Activated gamma-delta T cell treated with anti-CD3 and anti-CD28 coated beads, Interleukin-2, amount 50 U/mL, for 16 hours (primary cell): ENCODE data around the gene SACS.
"Not testable (repeated sequence)": the region's sequence is repeated elsewhere in the genome, so short reads cannot be mapped to it uniquely, and the experiment has no call there.

Source experiments
- DNase-seq: peaks from one replicate; pipeline ENCODE4 v3.0.0-alpha.2; 2020; ENCODE audit warnings: low read depth

The SACS gene

GRCh38 chr13:23359882-23360281 lies 73.6 kb downstream of the SACS start:
- no peak for DNase-seq

- DNase-seq: no peak
Observed at GRCh38 chr13:23357349-23357748, 76.2 kb downstream of the SACS start.

DNA sequence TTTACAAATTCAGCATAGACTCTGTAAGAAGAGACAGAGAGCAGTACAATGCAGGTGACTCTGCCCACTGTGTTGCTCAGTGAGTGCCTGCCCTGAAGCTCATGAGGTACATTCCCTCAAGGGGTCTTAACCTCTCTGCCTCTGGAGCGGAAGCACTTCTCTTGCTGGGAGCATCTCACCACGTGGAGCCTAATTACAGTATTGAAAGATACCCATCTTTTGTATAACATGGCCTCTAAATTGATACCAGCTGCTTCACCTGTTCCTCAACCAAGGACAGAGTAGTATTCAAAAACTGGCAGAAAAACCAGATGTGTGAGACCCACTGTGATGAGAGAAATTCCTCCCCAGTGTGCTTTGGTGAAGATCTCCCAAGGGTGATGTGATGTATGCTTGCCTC lies 77.1 kb downstream of the SACS start:
- no peak for DNase-seq

DNA sequence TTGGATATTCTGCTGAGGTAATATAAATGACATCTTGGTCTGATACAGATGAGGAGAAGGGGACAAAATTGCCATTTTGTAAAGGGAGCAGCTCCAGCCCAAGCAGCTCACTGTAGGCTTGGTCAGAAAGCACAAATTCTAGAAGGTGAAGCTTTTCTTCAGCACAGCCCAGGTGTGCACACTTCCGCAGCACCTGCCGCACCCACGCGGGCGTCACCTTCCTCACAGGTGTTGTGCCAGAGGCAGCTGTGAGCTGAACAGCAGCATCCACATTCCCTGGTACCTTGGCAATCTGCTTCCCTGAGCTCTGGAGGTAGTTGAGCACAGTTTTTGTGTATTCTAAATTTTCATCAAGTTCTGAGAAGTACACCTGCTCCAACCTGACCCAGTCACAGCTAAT lies 79.0 kb downstream of the SACS start:
- no peak for DNase-seq

GRCh38 chr13:23352161-23352560 lies 81.3 kb downstream of the SACS start:
- no peak for DNase-seq

GRCh38 chr13:23350009-23350408 lies 83.5 kb downstream of the SACS start:
- DNase-seq: no peak

DNA sequence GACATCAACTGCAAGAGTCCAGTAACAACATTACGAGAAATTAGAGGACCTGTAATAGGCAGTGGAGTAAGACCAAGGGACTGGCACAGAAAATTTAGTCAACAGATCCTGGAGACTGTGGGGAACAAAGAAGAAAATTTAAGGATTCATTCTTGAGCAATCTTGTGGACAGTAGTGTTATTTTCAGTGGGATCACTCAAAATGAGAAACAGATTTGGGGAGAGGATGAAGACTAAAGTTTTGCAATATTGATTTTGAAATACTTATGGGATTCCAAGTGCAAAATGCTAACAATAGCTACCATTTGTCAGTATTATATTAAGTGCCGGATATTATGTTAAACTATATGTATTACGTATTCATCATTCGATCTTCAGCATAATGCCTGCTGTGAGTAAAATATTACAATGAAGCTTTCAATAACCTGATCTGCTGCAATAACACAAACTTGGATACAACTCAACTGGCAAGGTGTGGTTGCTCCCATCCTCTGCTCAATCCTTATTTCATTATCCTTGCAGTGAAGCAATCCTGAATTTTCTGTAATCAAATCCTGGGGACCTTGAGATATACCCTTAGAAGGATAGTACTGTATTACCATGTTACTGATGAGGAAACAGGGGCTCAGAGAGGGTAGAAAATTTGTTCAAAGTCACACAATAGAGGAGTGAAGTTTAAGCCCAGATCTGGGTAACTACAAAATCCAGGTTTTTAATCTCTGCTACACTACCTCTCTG lies 84.2 kb downstream of the SACS start:
- DNase-seq: no peak

DNA sequence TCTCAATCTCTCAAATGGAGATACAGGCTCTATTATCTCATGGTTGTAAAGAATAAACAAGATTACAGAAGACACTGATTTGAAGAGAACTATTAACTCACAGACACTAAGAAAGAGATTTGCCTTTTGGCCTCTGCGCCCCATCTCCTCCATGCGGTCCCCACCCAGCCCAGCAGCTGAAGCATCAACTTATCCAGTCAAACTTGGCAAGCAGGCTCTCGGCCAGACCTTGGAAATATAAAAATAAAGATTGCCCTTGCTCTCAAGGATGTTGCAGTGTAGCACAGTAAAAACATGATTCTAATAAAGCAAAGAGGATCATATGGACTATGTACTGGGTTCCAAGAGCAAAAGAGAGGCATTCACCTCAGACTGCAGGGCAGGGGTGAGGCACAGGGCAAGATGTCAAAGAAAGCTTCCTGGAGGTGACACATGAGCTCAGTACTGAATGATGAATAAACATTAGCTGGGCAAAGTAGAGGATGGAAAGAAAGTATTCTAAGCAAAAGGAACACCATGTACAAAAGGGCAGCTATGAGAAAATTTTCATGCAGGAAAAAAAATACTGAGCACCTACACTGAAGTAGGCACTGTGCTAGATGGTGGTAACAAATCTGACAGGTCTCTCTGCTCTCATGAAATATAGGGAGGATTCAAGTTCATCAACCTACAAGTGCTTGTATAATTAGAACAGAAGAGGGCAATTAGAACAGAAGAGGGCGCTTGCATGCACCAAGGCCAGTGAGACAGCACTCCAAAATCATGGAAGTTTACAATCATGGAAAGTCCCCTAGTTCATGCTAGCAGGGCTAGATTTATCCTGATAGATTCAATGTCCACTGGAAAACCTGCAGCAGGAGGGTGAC lies 85.0 kb downstream of the SACS start:
- DNase-seq: no peak

DNA sequence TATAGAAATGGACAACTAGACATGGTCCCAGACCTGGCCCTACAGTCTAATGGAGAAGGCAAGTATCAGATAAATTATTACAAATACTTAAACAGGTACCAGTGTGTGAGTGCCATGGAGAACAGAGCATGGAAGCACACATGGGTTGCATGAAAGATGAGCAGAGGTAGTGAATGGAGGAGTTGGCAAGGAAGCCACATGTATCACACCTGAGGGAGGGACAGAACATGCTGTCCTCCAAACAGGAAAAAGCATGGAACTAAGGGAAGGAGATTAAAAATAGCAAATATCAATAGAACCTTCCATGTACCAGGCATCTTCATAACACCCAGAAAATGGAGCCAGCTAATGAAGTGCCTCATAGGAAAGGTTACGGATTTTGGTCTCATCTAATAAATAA lies 85.9 kb downstream of the SACS start:
- DNase-seq: no peak

DNA sequence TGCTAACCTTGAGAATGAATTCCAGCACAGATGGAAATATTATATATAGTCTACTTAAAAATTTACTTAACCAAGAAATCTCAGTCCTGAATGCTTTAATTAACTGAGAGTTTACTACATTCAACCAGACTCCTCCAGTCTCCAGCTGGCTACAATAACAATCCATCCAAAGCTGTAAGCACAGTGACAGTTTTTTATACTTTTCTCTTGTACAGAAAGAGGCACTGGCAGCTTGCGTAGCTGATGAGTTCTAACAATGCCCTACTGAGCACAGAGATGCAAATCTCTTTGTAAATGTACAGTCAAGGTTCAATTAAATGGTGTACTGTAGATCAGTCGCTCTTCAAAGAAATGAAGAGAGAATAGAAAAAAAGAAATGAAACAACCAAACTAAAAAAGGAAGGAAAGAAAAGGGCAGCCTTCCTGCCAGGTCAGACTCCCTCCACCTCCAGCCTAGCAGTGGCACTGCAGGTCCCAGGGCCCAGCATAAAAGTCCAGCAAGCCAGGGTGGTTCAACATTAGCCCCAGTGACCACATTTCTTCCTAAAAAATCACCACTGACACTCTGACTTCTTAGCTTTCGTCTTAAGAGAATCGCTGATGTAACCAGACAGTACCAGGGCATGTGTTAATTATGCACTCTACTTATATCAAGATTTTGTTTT lies 88.4 kb downstream of the SACS start:
- no peak for DNase-seq

DNA sequence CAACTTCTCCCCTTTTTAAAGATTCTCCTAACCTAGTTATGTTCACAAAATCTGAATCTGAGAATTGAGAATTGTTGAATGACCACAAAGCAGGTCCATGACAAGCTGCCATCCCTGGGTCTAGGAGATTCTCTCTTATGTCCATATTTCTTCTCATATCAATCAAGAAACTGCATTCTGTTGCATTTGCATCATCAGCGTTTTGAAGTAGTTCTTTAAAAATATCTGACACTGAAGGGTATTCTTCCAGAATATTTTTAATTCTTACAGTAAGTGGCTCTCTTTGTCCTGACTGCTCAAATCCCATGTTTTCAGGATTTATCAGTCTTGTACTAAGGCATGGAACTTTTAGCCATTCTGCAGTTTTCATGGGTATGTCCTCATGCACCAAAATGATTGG lies 94.3 kb downstream of the SACS start:
- no peak for DNase-seq

DNA sequence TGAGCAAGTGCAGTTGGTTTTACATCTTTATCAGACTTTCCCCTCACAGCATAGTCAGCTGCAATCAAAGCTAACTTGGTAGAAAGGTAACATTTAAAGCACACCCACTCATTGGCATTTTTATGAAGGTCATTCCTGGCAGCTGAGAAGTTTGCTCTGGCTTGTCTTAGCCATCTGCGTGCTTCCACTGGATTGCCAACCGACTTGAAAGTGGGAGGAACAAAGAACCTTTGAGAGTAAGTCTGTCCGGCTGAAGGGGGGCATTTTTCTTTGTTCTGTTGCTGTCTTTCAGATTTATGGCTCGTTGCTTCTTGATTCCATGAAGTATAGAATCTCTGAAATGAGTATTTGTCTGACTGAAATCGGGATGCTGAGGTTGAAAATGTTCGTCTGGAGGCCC lies 103.1 kb downstream of the SACS start:
- DNase-seq: no peak

DNA sequence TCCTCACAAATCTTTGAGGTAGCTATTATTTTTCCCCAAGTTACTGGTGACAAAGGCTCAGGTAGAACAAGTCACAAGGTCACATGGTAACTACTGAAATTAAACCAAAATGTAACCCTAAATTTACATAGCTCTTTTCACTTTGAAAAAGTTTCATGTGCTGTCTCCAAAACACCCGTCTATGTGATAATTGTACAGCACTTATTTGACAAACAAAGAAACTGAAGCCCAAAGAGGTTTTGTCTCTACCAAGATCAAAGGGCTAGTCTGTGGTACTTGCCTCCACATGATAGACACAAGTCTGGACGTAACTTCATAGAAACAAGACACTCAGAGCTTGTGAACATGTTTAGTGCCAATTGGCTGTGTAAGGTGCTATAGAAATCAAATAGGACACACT lies 108.3 kb downstream of the SACS start:
- no peak for DNase-seq

DNA sequence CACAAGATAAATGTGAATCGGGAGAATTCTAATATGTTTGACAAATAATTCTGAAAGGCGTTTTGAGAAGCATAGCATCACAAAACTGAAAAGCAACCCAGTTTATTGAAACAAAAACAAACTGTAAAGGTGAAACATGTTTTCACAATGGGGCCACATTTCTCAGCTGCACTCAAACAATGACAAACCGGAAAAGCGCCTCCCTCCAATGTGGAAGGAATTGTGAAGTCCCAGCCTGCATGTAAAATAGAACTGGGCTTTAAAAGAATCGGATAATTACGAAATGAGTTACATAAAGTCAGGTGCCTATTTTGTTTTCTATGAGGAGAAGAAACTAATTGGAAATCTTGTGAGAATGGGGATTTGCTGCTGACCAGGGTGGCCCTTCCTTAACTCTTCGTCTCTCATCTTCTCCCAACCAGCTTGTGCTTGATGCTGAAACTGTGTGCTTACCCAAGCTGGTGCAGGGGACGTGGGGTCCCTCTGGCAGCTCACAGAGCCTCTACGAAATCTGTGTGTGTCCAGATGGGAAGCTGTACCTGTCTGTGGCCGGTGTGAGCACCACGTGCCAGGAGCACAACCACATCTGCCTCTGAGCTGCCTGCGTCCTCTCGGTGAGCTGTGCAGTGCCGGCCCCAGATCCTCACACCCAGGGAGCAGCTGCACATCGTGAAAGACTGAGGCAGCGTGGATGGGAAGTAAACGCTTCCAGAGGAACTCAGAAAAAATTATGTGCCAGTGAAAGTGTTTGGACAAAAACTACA lies 109.4 kb downstream of the SACS start:
- no peak for DNase-seq

GRCh38 chr13:23322353-23323336 lies 110.9 kb downstream of the SACS start:
- no peak for DNase-seq

- DNase-seq: no peak
Observed at GRCh38 chr13:23321535-23322241, 111.8 kb downstream of the SACS start.

- no peak for DNase-seq
Observed at GRCh38 chr13:23320926-23321534, 112.5 kb downstream of the SACS start.

GRCh38 chr13:23319883-23320224 lies 113.6 kb downstream of the SACS start:
- no peak for DNase-seq

DNA sequence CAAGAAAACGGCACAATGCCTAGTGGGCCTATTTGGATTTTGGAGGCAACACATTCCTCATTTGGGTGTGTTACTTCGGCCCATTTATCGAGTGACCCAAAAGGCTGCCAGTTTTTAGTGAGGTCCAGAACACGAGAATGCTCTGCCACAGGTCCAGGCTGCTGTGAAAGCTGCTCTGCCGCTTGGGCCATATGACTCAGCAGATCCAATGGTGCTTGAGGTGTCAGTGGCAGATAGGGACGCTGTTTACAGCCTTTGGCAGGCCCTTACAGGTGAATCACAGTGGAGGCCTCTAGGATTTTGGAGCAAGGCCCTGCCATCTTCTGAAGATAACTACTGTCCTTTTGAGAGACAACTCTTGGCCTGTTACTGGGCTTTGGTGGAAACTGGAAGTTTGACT lies 118.7 kb downstream of the SACS start:
- not testable (repeated sequence) for DNase-seq

- no peak for DNase-seq
Observed at GRCh38 chr13:23292586-23292985, 140.9 kb downstream of the SACS start.
